GM21515 (cell line): Measurements from ENCODE around the gene SURF2.
A peak's percentile ranks its signal among the peaks of the same experiment; 100 is the strongest.

Experiments used
- ATAC-seq: cut with Tn5 transposase; IDR thresholded peaks from one replicate; pipeline ENCODE4 v1.9.1; 2021; ENCODE audit not compliant: unreplicated experiment

Gene SURF2

GRCh38 chr9:133397370-133397769 is 41.0 kb downstream of the SURF2 start:
- no peak for ATAC-seq

- ATAC-seq, result no peak
These were observed 41.5 kb downstream of the SURF2 start for GRCh38 chr9:133397895-133398294.

DNA sequence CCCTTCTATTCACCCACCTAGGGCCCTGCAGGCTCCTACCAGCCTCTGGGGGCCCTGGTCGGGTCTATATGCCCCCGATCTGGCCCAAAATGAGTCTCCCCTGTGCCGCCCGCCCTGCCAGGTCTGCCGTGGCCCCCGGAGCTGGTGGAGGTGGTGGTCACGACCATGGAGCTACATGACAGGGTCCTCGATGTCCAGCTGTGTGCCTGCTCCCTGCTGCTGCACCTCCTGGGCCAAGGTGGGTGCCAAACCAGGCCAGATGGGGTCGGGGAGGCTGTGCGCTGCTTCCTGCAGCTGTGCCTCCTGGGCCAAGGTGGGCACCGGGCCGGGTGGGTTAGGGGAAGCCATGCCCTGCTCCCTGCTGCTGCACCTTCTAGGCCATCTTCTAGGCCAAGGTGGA is 43.9 kb downstream of the SURF2 start:
- ATAC-seq, result no peak

GRCh38 chr9:133401588-133401987 is 45.2 kb downstream of the SURF2 start:
- no peak for ATAC-seq

DNA sequence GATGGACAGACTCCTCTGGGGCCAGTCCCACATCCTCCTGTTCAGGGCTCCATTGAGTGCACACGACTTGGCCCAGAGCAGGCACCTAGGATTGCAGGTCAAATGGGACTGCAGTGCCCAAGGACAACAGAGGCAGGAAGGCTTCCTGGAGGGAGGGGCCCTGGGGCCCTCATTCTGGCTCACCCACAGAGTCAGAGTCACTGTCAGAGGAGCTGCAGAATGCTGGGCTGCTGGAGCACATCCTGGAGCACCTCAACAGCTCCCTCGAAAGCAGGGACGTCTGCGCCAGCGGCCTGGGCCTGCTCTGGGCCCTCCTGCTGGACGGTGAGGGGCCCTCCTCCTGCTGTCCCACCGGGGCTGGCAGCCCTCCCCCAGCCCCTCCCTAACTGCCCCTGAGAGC is 46.3 kb downstream of the SURF2 start:
- ATAC-seq, result no peak

- ATAC-seq, result no peak
These were observed 47.6 kb downstream of the SURF2 start for GRCh38 chr9:133403766-133404453.

DNA sequence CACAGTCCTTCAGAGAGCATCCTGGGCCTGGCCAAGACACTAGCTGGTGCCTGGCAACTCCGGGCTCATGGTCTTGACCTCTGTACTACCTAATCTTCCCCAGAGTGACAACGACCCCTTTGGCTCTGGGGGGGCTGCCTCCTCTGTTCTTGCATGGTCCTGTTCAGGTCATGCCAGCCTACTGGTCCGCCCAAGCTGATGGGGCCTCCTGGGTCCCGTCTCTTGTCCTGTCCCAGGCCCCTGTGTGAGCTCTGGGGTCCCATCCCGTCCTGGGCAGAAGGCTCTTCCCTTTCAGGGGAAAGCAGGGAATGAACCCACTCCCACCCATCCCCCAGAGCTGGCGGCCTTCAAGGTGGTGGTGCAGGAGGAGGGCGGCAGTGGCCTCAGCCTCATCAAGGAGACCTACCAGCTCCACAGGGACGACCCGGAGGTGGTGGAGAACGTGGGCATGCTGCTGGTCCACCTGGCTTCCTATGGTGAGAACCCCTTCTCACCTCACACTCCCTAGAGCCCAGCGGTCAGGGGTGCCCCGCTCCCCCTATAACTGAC is 48.2 kb downstream of the SURF2 start:
- ATAC-seq, result no peak

DNA sequence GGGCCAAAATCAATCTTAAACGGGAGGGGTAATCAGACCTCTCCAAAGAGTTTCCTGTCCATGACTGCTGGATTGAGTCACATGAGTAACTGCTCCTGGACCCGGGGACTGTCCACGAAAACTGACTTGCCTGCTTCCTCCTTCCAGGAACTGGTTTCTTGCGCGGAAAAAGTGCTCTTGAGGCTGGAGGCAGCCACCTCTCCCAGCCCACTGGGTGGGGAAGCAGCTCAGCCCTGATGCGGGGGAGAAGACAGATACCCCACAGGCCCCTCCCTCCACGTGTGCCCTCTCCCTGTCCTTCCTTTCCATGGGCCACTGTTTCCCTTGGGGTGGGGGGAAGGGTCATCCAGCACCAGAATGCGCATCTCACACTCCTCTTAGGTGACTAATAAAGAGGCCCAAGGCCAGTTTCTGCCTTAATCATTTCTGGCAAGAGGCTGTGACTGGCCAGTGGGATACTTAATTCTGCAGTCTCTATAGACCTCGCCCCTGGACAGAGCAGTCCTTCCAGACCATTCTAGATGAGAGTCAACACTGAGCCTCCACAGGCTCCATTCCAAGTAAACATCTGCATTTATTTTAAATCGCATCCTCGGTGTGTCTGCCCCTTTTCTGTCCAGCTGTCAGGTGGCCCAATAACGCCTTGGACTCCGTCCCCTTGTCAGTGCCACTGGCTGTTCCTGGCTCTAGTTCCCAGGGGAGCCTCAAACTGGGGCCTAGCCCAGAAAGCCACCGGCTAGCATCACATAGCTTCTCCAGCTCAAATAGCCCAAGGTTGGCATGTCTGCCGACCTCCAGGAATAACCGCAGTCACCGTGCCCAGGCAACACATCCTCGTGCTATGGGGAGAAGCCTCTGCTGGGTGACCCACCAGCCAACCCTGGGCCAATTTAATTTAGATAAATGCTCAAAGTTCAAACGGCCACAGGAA is 49.4 kb downstream of the SURF2 start:
- ATAC-seq, result no peak

DNA sequence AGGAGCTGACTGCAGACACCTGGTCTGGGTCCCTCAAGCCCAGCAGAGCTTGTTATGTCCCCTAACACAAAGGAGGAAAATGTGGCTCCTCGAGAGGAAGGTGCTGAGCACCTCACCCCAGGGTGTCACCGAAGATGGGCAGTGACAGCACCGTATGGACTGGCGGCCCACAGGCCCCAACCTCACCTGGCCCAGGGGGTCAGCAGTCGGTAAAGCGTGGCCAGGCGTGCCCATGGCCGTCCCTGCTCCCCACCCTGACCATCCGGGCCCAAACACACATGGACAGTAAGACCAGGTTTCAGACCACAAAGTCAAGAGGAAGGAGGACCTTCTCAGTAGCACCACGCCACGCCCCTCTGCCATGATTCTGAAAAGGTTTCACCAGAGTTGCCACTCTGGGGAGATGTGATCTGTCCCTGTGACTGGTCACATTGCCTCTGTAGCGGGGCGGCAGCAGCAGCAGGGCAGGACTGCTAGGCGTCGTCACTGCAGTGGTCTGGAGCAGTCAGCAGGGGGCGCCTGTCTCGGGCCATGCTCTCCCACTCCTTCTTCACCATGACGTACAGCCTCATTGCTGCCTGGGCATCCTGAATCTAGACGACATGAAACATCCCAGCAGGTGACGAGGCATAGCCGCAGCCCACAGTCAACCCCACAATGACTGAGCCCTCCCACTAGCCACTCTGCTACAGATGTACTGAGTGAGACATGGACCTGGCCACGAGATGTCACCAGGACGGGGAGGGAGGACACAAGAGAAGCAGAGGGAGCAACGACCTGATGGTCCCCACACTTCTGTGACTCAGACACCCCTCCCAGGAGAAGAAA is 50.3 kb downstream of the SURF2 start:
- peak; percentile 65 for ATAC-seq

DNA sequence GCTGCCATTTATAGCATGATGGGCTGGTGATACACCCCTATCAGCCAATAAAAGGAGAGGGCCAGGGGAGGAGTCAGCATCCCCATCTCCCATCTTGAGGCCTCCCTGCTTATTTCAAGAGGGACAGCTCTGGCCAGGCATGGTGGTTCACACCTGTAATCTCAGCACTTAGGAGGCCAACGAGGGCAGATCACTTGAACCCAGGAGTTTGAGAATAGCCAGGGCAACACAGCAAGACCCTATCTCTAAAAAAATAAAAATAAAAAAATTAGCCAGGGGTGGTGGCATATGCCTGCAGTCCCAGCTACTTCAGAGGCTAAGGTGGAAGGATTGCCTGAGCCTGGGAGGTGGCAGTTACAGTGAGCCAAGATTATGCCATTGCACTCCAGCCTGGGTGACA is 51.7 kb downstream of the SURF2 start:
- no peak for ATAC-seq
